Measurements from ENCODE around the gene OTULIN. TPM values are rescaled to one million over a fixed set of nuclear protein-coding genes. Genes with fewer than 3 reads are reported as not detected.

Gene OTULIN
- total RNA-seq, 1 experiment from 2014 or later = 20.0 TPM

- intact Hi-C loops (cut with micrococcal nuclease; ENCODE audit: unreplicated experiment) = no loop called here
- CTCF ChIA-PET = no interaction called here
- Histone ChIP-seq H3K4me1 (ENCODE audit: insufficient read depth, low read length, poor library complexity, severe bottlenecking) (no peaks in the 10 kb centered on the region), H3K36me3 (ENCODE audit: insufficient read depth, low read length, poor library complexity, severe bottlenecking) (no peaks in the 10 kb centered on the region), H3K4me3 (ENCODE audit: low read depth, low read length, poor library complexity, severe bottlenecking) (no peak overlapping the region), H3K27ac (ENCODE audit: low read depth, low read length, poor library complexity, severe bottlenecking) (no peak overlapping the region), H3K9me3 (ENCODE audit: low read depth, low read length, poor library complexity, severe bottlenecking) (no peaks in the 10 kb centered on the region), H3K27me3 (replicated peaks; ENCODE audit: insufficient read depth, low read depth, low read length, poor library complexity) (peaks cover 2% of the 10 kb centered on the region)
- POLR2A ChIA-PET (ENCODE audit: low non-redundant PET) = no interaction called here
- BruUV-seq (replicated peaks) = no TSS peak
- no peak for DNase-seq (ENCODE audit: low spot score)
- TF ChIP-seq EZH2 (IDR thresholded peaks at IDR 0.05; ENCODE audit: borderline replicate concordance, low read depth, low read length, poor library complexity, severe bottlenecking) (no peak), CTCF (conservative IDR thresholded peaks at IDR 0.05; ENCODE audit: low read depth, low read length) (no peak)
Measured at GRCh38 chr5:14627270-14627669, 37.2 kb upstream of the OTULIN start.

GRCh38 chr5:14628346-14628745 is 36.2 kb upstream of the OTULIN start:
- POLR2A ChIA-PET (ENCODE audit: low non-redundant PET) = no interaction called here
- intact Hi-C loops (cut with micrococcal nuclease; ENCODE audit: unreplicated experiment) = no loop called here
- DNase-seq (ENCODE audit: low spot score) = peak; percentile 67

GRCh38 chr5:14630671-14631070 is 33.8 kb upstream of the OTULIN start:
- TF ChIP-seq CTCF (conservative IDR thresholded peaks at IDR 0.05; ENCODE audit: low read depth, low read length) = no peak
- TF ChIP-seq EZH2 (IDR thresholded peaks at IDR 0.05; ENCODE audit: borderline replicate concordance, low read depth, low read length, poor library complexity, severe bottlenecking) = no peak
- ChIA-PET CTCF (no interaction called here), POLR2A (ENCODE audit: low non-redundant PET) (no interaction called here)
- DNase-seq (ENCODE audit: low spot score) = no peak
- Histone ChIP-seq H3K4me3 (ENCODE audit: low read depth, low read length, poor library complexity, severe bottlenecking) (no peak overlapping the region), H3K36me3 (ENCODE audit: insufficient read depth, low read length, poor library complexity, severe bottlenecking) (no peaks in the 10 kb centered on the region), H3K9me3 (ENCODE audit: low read depth, low read length, poor library complexity, severe bottlenecking) (no peaks in the 10 kb centered on the region), H3K4me1 (ENCODE audit: insufficient read depth, low read length, poor library complexity, severe bottlenecking) (no peaks in the 10 kb centered on the region), H3K27ac (ENCODE audit: low read depth, low read length, poor library complexity, severe bottlenecking) (no peak overlapping the region), H3K27me3 (replicated peaks; ENCODE audit: insufficient read depth, low read depth, low read length, poor library complexity) (peaks cover 9% of the 10 kb centered on the region)
- intact Hi-C loops (cut with micrococcal nuclease; ENCODE audit: unreplicated experiment) = no loop called here
- BruUV-seq (replicated peaks) = no TSS peak

More at GRCh38 chr5:14628346-14628745, 36.2 kb upstream of the OTULIN start:
- H3K4me3 ChIP-seq (ENCODE audit: low read depth, low read length, poor library complexity, severe bottlenecking) = no peak overlapping the region
- H3K27ac ChIP-seq (ENCODE audit: low read depth, low read length, poor library complexity, severe bottlenecking) = no peak overlapping the region
- peaks cover 9% of the 10 kb centered on the region for H3K27me3 ChIP-seq (replicated peaks; ENCODE audit: insufficient read depth, low read depth, low read length, poor library complexity)
- H3K4me1 ChIP-seq (ENCODE audit: insufficient read depth, low read length, poor library complexity, severe bottlenecking) = no peaks in the 10 kb centered on the region
- no TSS peak for BruUV-seq (replicated peaks)
- no peaks in the 10 kb centered on the region for H3K36me3 ChIP-seq (ENCODE audit: insufficient read depth, low read length, poor library complexity, severe bottlenecking)
- H3K9me3 ChIP-seq (ENCODE audit: low read depth, low read length, poor library complexity, severe bottlenecking) = no peaks in the 10 kb centered on the region
- CTCF ChIA-PET = interaction anchor here (0.6 kb wide), 1 partner anchor 80 kb away, joined by 6 read pairs; no protein-coding TSS in a partner anchor
- TF ChIP-seq CTCF (conservative IDR thresholded peaks at IDR 0.05; ENCODE audit: low read depth, low read length) = no peak
- TF ChIP-seq EZH2 (IDR thresholded peaks at IDR 0.05; ENCODE audit: borderline replicate concordance, low read depth, low read length, poor library complexity, severe bottlenecking) = no peak

Measured in A673 (cell line).